Subcutaneous abdominal adipose tissue (tissue), 5 donors: ENCODE data around the gene CMSS1.
A peak's percentile ranks its signal among the peaks of the same experiment; 100 is the strongest.

Experiments
- H3K27ac ChIP-seq: one replicate; pipeline ENCODE4 v1.7.0; 2013; ENCODE audit warnings: low read depth, mild to moderate bottlenecking, inconsistent platforms, low read length, moderate library complexity
- H3K27me3 ChIP-seq, 5 donors: one replicate each; pipeline ENCODE4 v1.7.0; 2013; ENCODE audit warnings: low read length in 5 of 5, inconsistent platforms in 1 of 5; ENCODE audit not compliant: control insufficient read depth in 5 of 5, insufficient read depth in 4 of 5
- H3K36me3 ChIP-seq, 5 donors: one replicate each; pipeline ENCODE4 v1.7.0; 2013; ENCODE audit warnings: low read length in 5 of 5; ENCODE audit not compliant: control insufficient read depth in 5 of 5, insufficient read depth in 5 of 5
- H3K4me1 ChIP-seq, 5 donors: one replicate each; pipeline ENCODE4 v1.7.0; 2013; ENCODE audit warnings: low read length in 5 of 5, mild to moderate bottlenecking in 3 of 5, moderate library complexity in 1 of 5; ENCODE audit not compliant: control insufficient read depth in 5 of 5, insufficient read depth in 5 of 5
- H3K4me3 ChIP-seq, 5 donors: one replicate each; pipeline ENCODE4 v1.7.0; 2013; ENCODE audit warnings: low read length in 5 of 5, low read depth in 1 of 5
- H3K9ac ChIP-seq, 5 donors: one replicate each; pipeline ENCODE4 v1.7.0; 2013; ENCODE audit warnings: low read length in 5 of 5, mild to moderate bottlenecking in 4 of 5, moderate library complexity in 3 of 5
- H3K9me3 ChIP-seq, 5 donors: one replicate each; pipeline ENCODE4 v1.7.0; 2013; ENCODE audit warnings: low read length in 5 of 5; ENCODE audit not compliant: control insufficient read depth in 5 of 5
- donor health status: healthy.
- donor health status: healthy.
- donor health status: healthy.
- donor health status: healthy.
- donor health status: healthy.

Gene CMSS1

GRCh38 chr3:99817437-99818240 is at the start of gene CMSS1:
TSS of gene CMSS1 (plus strand) at chr3:99817862.
- H3K36me3 ChIP-seq: no peaks in the 10 kb centered on the region
- peak within 1 kb of the TSS; percentile 92 for H3K27ac ChIP-seq
- peak within 1 kb of the TSS; percentile 85 to 92 (median 89) for H3K9ac ChIP-seq
- no peaks in the 10 kb centered on the region for H3K27me3 ChIP-seq
- peak within 1 kb of the TSS; percentile 85 to 95 (median 90) for H3K4me3 ChIP-seq
- peaks cover 3 to 21% (median 16%) of the 10 kb centered on the region in 5 donors for H3K4me1 ChIP-seq
- no peaks in the 10 kb centered on the region for H3K9me3 ChIP-seq

DNA sequence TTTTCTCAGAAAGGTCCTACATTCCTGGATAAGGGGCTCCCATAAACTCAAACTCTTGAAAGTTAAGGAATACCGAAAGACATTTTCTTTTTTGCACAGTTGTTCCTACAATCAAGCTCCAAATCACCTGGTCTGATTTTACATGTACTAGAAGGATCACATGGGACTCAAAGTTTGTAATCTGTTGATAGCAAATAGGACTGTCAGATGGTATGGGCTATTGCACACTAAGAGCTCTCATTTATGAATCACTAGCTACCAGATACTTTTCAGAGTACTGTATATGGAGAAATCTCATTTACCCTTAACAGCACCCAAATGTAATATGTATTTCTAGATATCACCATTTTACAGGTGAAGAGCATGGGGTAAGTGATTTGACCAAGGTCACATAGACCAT is 49.5 kb upstream of the CMSS1 start:
- Histone ChIP-seq H3K27ac (no peak overlapping the region), H3K36me3 (peaks cover 0 to 3% (median 0%) of the 10 kb centered on the region in 5 donors), H3K9me3 (no peaks in the 10 kb centered on the region), H3K4me1 (peaks cover 0 to 18% (median 2%) of the 10 kb centered on the region in 5 donors), H3K9ac (no peak overlapping the region), H3K4me3 (no peak overlapping the region), H3K27me3 (no peaks in the 10 kb centered on the region)

DNA sequence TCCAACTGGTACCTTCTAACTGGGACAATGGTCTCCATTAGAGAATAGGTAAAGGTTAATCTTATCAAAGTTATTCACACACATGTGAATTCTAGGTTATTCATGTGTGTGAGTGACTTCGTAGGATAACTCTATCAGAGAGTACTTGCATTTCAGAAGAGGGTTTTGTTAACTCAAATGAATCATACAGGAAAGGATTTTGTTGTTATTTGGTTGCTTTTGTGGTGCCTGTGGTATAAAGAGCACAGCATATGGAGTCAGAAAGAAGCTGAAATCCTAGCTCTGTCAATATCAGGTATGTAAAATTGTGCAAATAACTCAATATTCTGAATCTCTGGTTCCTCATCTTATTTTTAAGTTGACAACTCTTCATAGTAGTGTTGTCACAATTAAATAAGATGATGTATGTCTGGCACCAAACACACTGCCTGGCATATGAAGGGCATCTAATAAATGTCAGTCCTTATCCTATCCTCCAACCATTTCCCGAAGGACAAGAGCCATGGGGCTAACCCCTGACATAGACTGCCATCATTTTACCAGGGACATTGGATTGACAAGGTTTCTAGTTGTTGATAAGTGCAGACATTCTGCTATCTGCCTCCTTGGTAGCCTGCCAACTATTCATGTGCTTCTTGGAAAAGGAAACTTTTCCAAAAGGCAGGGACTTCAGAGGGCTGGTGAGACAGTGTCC is 48.7 kb upstream of the CMSS1 start:
- Histone ChIP-seq H3K4me3 (no peak overlapping the region), H3K36me3 (peaks cover 0 to 3% (median 0%) of the 10 kb centered on the region in 5 donors), H3K4me1 (peaks cover 0 to 18% (median 0%) of the 10 kb centered on the region in 5 donors), H3K9ac (no peak overlapping the region), H3K27ac (no peak overlapping the region), H3K9me3 (no peaks in the 10 kb centered on the region), H3K27me3 (no peaks in the 10 kb centered on the region)

- peaks cover 0 to 3% (median 0%) of the 10 kb centered on the region in 5 donors for H3K36me3 ChIP-seq
- no peaks in the 10 kb centered on the region for H3K27me3 ChIP-seq
- H3K4me3 ChIP-seq: no peak overlapping the region
- H3K9ac ChIP-seq: no peak overlapping the region
- no peak overlapping the region for H3K27ac ChIP-seq
- H3K4me1 ChIP-seq: peaks cover 0 to 11% (median 4%) of the 10 kb centered on the region in 5 donors
- H3K9me3 ChIP-seq: no peaks in the 10 kb centered on the region
Measured at GRCh38 chr3:99772171-99772570, 45.5 kb upstream of the CMSS1 start.

DNA sequence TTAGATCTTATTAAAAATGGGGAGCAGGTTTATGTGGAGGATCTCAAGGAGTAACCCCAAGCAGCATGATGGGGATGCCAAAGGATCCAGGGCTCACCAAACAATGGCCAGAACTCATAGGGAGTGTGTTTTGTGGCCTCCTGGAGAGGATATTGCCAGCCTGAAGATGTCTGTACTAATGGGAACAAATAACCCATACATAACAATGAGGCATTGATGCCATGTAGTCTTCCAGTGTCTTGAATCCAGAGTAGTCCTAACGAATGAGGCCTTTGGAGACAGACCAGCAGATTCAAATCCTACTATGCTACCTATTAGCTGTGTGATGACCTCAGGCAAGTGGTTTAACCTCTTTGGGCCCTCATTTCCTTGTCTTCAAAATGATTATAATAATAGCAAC is 45.0 kb upstream of the CMSS1 start:
- H3K36me3 ChIP-seq: peaks cover 0 to 3% (median 0%) of the 10 kb centered on the region in 5 donors
- no peaks in the 10 kb centered on the region for H3K9me3 ChIP-seq
- no peak overlapping the region for H3K27ac ChIP-seq
- no peak overlapping the region for H3K4me3 ChIP-seq
- no peak overlapping the region for H3K9ac ChIP-seq
- H3K27me3 ChIP-seq: no peaks in the 10 kb centered on the region
- peaks cover 0 to 9% (median 4%) of the 10 kb centered on the region in 5 donors for H3K4me1 ChIP-seq

DNA sequence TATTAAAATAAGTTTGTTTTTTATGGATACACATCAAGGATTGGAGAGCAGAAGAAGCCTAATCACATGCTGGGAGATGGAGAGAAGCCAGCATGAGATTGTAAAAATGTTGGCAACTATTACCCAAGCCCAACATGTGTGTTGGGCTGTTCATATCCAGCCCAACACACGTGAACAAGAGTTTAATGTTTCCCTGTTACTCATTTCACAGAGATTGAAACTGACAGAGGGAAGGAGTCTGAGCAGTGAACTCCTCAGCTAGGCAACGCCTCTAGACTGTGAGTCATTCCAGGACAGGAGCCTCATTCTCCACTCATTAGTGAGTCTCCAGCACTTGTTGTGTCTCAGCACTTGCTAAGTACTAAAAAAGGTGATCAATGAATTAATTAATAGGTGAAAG is 43.2 kb upstream of the CMSS1 start:
- peaks cover 0 to 9% (median 4%) of the 10 kb centered on the region in 5 donors for H3K4me1 ChIP-seq

GRCh38 chr3:99776516-99777209 is 41.0 kb upstream of the CMSS1 start:
- Histone ChIP-seq H3K9me3 (no peaks in the 10 kb centered on the region), H3K36me3 (no peaks in the 10 kb centered on the region), H3K27ac (no peak overlapping the region), H3K27me3 (no peaks in the 10 kb centered on the region), H3K4me1 (peaks cover 0 to 14% (median 4%) of the 10 kb centered on the region in 5 donors), H3K4me3 (no peak overlapping the region), H3K9ac (no peak overlapping the region)

More for the DNA sequence above, 43.2 kb upstream of the CMSS1 start:
- Histone ChIP-seq H3K27me3 (no peaks in the 10 kb centered on the region), H3K4me3 (no peak overlapping the region), H3K9me3 (no peaks in the 10 kb centered on the region), H3K36me3 (peaks cover 0 to 3% (median 0%) of the 10 kb centered on the region in 5 donors), H3K27ac (no peak overlapping the region), H3K9ac (no peak overlapping the region)

DNA sequence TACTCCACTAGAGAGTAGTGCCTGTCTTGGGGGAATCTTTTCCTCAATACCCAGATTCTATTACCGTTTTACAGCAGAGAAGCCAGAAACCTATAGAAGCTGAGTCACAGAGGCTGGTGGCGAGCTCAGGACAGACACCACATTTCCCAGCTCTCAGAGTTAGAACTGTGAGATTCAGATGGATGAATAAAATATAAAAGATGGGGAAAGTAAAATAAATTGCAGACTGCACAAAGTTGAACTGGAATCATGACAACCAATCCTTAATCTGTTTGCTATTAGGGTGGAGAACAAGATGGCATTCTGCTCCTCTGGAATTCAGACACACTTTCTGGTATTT is 40.5 kb upstream of the CMSS1 start:
- Histone ChIP-seq H3K4me1 (peaks cover 0 to 19% (median 4%) of the 10 kb centered on the region in 5 donors), H3K9me3 (no peaks in the 10 kb centered on the region), H3K9ac (peak overlapping the region in 1 of 5 donors; percentile 31), H3K36me3 (no peaks in the 10 kb centered on the region), H3K27me3 (no peaks in the 10 kb centered on the region), H3K4me3 (no peak overlapping the region), H3K27ac (no peak overlapping the region)

GRCh38 chr3:99777708-99778107 is 40.0 kb upstream of the CMSS1 start:
- H3K9ac ChIP-seq: peak overlapping the region in 1 of 5 donors; percentile 31
- H3K4me3 ChIP-seq: no peak overlapping the region
- H3K27me3 ChIP-seq: no peaks in the 10 kb centered on the region
- peaks cover 0 to 24% (median 4%) of the 10 kb centered on the region in 5 donors for H3K4me1 ChIP-seq
- H3K9me3 ChIP-seq: no peaks in the 10 kb centered on the region
- no peak overlapping the region for H3K27ac ChIP-seq
- no peaks in the 10 kb centered on the region for H3K36me3 ChIP-seq
